Activated CD4-positive, alpha-beta T cell treated with anti-CD3 and anti-CD28 coated beads, Interleukin-2, amount 50 U/mL, for 16 hours (primary cell): Measurements from ENCODE around the gene HAGH.

Source experiments
- DNase-seq: peaks from one replicate; pipeline ENCODE4 v3.0.0-alpha.2; 2020

The HAGH gene

DNA sequence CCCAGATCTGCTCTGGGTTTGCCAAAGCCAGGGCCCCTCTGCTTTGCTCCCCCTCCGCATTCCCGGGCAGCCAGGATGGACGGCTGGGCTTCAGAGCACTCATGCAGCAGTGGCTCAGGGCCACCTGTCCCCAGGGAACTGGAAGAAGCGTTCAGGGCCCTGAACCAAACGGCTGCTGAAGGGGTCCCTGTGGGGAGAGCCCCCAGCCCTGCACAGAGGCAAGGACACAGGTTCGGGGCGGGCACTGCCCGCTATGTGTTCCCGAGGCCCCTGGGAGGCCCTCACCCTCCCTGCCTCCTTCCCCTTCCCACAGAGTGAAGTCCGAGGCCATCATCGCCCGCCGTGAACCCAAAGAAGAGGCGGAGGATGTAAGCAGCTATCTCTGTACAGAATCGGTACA lies 65.7 kb downstream of the HAGH start:
- DNase-seq = no peak

GRCh38 chr16:1759511-1759910 lies 67.1 kb downstream of the HAGH start:
- no peak for DNase-seq

DNA sequence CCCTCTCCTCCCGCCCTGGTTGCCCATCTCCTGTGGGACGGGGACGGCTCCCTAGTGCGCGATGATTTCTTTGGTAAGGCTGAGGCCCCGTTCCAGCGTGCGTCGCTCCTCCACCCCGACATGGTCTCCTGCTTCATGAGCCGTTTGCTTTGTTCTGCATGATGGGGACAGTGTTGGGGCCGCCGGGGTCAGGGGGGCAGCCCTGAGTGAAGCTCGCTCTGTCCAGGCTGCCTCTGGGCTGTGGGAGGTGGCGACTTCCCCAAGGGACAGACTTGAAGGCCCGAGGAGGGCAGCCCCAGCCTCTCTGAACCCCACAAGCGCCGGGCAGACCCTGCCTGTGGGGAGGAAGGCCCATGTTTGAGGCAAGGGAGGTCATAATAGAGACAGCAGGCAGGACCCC lies 67.7 kb downstream of the HAGH start:
- no peak for DNase-seq

GRCh38 chr16:1757714-1758461 lies 68.7 kb downstream of the HAGH start:
- no peak for DNase-seq
